HG02884 (cell line): ENCODE data around the gene IFNAR2.
"Not testable (repeated sequence)": the region's sequence is repeated elsewhere in the genome, so short reads cannot be mapped to it uniquely, and the experiment has no call there.

Experiments
- ATAC-seq: cut with Tn5 transposase; IDR thresholded peaks from one replicate; pipeline ENCODE4 v1.9.1; 2021; ENCODE audit warnings: mild to moderate bottlenecking, moderate library complexity; ENCODE audit not compliant: unreplicated experiment

The IFNAR2 gene

DNA sequence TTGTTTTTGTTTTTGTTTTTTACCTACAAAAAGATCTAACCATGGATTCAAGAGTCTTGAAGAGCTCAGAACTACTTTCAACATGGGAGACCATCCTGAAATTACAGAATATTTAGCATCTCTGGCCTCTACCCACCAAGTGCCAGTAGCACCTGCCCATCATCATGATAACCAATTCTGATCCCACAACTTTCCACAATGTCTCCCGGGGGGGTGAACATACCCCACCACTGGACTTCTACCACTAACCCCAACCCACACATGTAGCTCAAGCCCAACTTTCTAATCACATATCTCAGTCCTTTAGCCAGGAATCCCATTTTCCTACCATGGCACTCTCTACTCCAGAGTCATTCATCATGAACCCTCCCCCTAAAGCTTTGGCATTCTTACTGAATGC is 15.7 kb upstream of the IFNAR2 start:
- ATAC-seq, result no peak

DNA sequence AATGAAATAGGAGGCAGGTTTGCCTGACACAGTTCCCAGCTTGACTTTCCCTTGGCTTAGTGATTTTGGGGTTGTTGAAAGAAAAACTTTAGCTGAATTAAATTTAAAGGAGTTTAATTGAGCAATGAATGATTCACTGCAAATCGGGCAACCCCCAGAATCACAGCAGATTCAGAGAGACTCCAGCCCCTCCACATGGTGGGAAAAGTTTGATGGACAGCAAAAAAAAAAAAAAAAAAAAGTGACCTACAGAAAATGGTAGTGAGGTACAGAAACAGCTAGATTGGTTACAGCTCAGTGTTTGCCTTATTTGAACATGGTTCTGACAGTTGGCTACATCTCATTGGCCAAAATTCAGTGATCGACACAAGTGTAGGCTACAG is 12.6 kb upstream of the IFNAR2 start:
- ATAC-seq, result no peak

DNA sequence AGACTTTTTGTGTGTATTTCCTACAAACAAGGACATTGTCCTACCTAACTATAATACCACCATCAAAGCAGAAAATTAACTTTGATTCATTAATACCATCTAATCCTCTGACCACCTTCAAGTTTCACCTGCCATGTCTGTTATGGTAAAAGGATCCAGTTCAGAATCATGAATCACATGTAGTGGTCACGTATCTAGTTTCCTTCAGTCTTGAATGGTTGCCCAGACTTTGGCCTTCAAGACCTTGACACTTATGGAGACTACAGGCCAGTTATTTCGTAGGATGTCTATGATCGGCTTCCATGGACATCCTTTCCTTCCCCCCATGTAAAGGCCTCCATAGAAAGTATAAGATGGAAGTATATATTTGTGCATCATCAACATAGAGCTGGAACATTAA is 10.4 kb upstream of the IFNAR2 start:
- no peak for ATAC-seq

DNA sequence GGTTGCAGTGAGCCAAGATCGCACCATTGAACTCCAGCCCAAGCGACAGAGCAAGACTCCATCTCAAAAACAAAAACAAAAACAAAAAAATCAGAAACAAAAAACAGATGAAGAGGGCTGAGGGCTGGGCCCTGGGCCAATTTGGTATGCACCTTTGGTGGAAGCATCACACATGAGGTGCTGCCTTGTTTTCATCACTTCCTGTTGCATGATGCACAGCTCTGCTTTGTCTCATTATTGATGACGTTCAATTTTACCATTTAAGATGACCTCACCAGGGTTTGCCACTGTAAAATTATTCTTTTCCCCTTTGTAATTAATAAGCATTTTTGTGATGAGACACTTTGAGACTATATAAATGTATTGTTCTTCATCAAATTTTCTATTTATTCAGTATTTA is 9.8 kb upstream of the IFNAR2 start:
- ATAC-seq, result no peak

DNA sequence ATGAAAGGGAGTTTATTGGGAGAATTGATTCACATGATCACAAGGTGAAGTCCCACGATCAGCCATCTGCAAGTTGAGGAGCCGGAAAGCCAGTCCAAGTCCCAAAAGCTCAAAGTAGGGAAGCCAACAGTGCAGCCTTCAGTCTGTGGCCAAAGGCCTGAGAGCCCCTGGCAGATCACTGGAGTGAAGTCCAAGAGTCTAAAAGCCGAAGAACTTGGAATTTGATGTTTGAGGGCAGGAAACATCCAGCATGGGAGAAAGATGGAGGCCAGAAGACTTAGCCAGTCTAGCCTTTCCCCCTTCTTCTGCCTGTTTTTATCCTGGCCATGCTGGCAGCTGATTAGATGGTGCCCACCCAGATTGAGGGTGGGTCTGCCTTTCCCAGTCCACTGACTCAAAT is 4.4 kb upstream of the IFNAR2 start:
- not testable (repeated sequence) for ATAC-seq

DNA sequence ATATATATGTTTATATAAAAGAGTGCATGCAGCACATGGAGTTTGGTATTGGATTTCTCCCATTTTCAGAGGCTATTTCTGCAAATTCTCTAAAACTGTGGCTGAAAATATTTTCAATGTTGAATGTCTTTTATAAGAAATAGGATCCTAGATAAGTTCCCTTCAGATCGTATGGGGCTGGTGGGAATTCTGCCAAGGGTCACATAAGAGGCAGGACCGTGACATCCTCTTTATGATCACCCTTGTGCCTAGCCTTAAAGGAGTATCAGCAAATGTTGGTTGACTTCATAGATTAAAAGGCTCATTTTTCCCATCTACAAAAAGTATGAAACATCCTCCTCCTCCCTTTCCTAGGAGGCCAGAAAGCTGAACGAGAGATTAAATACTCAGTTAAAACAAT is 1.3 kb upstream of the IFNAR2 start:
- no peak for ATAC-seq

DNA sequence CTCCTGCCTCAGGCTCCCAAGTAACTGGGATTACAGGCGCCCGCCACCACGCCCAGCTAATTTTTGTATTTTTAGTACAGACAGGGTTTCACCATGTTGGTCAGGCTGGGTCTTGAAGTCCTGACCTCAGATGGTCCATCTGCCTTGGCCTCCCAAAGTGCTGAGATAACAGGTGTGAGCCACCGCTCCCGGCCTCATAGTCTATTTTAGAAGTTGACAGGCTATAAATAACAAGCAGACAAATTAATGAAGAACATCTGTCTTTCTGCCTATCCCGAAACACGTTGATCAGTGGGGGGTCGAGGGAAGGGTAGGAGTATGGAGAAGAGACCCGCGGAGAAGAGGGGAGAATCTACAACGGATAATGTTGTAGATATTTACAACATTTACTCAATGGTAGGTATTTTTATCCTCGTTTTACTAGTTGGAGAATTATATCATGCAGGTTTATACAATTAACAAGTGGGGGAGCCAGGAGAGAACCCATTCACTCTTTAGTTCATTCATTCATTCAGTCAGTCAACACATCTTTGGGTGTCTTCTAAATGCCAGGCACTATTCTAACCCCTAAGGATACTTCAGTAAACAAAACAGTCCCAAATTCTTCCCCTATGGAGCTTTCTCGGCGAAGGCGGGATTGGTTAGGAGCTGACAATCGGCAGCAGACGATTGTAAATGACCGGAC is 497 bp upstream of the IFNAR2 start:
- ATAC-seq, result peak; percentile 9

DNA sequence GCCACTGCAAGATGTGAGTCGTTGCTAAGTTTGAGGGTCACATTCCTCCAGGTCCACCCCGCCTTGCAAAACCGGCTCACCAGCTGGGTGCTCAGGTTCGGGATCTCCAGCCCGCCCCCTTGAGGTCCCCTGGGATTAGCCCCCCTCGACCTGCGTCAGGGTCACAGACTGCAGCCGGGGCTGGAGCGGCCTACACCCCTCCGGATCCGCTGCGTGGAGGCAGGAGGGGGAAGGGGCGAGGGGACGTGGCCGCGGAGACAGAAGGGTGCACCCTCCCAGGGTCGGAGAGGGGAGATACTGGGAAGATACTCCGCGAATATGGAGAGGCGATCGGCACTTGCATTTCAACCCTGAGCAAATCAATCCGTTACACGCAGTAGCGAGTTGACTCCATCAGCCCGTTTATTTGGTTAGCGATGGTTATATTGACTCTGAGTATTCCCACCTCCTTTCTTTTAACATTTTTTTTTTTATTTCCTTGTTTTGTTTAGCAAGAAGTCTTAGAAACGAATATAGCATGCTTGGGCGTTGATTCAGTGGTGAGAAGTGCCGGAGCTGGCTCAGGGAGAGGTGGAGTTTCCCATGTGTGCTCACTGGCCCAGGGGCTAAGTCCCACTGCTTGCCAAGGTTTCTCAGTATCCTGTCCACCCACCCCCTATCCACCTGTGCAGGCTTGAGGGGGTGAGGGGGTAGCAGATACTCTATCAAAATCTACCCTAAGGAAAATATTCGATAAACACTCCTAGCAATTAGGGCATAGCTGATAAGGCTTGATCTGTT is 997 bp downstream of the IFNAR2 start:
- peak; percentile 31 for ATAC-seq

DNA sequence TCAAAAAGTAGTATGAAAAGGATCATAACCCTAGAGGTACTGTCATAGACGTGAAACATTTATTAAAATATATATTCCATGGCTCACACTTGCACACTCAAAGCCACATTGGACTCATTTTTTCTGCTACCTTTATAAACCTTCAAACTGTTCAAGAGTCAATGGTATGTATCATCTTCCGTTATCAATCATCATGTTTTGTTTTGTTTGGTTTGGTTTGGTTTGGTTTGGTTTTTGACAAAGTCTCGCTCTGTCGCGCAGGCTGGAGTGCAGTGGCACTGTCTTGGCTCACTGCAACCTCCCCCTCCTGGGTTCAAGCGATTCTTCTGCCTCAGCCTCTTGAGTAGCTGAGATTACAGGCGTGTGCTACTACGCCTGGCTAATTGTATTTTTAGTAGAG is 1.8 kb downstream of the IFNAR2 start:
- no peak for ATAC-seq

DNA sequence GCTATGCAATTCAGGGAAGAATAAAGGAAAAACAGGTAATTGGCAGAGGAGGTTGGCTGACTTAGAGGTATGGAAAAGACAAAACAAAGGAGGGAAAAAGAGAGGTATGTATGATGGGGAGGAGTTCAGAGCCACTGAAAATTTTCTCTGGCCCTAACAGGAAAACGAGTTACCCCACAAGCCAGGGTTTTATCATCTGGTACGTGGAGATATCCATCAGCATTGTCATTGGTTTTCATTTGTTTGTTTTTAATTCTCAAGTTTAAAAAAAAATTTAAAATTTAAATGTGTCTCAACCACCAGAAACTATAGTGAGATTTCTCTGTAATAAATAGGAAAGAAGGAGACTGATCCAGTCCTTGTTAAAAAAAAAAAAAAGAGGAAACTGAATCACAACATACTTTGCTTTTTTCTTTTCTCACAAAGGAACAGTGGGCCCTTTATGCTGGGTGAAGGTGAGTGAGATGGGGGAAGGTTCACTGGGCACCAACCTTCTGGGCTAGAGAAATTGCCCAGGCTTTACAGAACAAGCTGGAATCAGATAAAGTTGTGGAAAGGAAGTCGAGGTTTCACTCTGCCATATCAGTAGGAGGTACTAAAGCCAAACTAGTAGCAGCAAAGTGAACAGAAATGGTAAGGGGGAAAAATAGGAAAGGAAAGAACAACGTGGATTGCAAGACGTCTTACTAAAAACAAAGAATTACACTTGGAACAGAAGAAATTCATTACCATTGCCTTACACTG is 2.7 kb downstream of the IFNAR2 start:
- no peak for ATAC-seq

DNA sequence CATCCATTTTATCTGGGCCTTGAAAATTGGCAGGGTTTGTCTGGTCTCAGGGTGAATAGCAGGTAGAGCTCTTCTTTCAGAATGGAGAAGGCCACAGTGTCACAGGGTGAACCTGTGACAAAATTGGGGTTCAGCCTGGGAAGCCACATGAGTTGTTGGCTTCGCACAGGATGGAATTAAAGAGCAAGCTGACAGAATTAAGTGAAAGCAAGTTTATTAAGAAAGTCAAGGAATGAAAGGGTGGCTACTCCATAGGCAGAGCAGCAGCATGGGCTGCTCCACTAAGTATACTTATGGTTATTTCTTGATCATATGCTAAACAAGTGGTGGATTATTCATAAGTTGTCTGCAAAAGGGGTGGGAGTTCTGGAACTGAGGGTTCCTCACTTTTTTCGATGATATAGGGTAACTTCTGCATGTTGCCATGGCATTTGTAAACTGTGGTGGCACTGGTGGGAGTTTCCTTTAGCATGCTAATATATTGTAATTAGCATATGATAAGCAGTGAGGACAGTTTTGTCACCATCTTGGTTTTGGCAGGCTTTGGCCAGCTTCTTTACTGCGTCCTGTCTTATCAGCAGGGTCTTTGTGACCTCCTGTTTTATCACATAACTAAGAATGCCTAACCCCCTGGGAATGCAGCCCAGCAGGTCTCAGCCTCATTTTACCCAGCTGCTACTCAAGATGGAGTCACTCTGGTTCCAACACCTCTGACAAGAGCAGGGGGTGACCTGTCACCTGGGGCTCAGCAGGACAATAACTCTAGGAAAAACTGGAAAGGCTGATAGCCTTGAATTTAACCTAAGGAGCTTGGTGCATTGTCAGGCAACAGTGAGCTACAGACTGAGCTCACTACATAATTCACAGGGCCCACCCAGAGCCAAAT is 5.1 kb downstream of the IFNAR2 start:
- ATAC-seq, result no peak

DNA sequence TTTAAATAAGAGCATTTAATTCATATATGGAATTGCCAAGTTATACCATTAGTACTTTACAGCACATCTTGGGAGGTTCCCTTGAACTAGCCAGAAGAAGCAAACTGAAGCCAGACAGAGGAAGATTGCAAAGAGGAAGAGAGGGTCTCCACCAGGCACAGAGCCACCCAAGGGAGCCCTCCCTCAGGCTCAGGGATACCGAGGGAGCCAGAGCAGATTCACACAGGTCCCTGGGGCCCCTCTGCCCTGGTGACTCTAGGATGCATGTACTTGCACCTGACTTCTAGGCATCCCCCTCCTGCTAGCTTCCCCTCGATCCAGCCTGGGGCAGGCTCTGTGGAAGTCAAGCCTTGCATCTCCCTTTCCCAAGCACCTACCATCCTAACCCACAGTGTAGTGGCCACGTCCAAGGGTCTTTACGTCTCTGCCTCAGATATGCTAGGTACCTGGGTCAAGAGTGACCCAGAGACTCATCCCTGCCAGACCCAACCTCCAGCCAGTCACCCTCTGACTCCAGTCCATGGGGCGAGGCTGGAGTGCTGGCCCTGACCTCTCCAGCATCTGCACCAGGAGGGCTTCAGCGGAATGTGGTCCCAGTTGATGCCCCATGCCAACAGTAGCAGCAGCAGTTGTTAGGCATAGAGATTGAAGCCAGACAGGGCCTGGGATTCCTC is 6.4 kb downstream of the IFNAR2 start:
- ATAC-seq, result no peak

DNA sequence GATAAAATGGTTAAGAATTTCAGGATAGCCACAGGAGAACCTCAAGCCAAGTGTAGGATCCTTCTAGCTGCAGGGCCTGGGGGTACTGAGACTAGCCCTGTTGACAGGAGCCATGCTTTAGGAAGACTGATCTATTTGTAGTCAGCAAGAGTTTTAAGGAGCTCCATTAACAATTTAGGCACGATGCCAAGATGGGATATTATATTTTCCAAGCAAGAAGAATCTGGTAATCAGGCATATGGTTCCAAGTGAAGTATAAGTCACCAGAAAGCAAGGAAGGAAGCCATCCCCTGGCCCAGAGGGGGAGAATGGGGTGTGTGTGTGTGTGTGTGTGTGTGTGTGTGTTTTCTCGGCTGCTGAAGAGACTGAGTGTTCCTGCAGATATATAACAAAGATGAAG is 7.0 kb downstream of the IFNAR2 start:
- no peak for ATAC-seq

DNA sequence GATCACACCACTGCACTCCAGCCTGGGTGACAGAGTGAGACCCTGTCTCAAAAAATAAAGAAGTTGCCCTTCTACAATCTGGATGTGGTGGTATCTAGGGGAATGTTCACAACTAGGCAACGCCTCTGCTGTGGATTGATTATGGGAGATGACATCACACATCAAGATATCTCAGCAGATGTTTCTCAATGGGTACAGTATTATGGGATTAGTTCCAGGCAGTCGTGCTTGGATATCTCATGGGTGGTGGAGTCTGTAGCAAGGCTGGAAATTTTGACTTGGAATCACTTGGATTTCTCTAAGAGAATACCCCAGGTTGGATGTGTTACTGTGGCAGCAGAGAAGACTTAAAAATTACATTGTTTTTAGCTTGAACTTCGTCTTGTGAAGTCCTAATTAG is 7.7 kb downstream of the IFNAR2 start:
- no peak for ATAC-seq

DNA sequence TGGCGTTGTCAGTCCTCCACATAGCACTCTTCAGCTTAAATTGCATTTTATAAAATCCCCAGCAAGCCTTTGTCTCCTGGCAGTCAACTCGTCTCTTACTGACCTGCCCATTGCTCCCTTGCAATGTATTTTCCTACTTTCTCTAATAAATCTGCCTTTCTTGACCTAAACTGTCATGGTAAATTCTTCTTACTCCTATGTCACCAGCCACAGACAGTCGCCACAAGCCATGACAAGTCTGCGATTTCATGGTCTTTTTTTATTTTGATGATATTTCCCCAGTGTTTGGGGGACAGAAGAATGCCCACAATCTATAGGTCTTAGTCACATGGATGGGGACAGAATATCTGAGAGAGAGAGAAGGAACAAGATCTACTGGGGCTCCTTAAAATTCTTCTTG is 8.4 kb downstream of the IFNAR2 start:
- ATAC-seq, result peak; percentile 21

DNA sequence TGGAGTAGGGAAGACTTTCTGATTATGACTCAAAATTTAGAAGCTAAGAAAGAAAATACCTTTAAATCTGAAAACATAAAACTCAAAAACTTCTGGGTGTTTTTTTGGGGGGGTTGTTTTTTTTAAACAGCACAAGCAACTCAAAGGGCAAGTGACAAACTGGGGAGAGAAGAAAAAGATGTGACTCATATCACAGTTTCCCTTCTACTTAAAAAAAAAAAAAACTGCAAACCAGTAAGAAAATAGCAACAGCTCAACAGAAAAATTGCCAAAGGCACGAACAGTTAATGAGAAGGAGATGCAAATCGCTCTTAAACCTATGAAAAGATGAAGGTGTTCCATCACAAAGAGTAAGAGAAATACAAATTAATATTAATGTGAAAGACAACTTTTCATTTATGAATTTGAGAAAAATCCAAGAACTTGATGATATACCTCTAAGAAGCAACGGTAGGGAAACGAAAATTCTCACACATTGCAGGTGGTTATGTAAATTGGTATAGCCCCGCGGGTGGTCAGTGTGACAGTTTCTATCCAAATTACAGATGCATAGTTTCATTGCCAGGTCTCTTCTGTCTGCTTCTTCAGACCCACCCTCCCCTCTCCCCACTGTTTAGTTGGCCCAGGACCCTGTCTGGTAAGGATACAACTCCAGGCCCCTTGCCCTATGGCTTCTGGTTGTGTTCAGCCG is 9.0 kb downstream of the IFNAR2 start:
- ATAC-seq, result peak; percentile 71

DNA sequence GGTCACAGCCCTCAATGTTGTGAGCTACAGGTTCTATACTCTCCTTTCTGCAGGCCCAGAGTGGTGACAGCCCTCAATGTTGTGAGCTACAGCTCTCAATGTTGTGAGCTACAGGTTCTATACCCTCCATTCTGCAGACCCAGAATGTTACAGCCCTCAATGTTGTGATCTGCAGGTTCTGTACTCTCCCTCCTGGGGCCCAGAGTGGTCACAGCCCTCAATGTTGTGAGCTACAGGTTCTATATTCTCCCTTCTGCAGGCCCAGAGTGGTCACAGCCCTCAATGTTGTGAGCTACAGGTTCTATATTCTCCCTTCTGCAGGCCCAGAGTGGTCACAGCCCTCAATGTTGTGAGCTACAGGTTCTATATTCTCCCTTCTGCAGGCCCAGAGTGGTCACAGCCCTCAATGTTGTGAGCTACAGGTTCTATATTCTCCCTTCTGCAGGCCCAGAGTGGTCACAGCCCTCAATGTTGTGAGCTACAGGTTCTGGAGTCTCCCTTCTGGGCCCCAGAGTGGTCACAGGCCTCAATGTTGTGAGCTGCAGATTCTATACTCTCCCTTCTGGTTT is 9.9 kb downstream of the IFNAR2 start:
- not testable (repeated sequence) for ATAC-seq

DNA sequence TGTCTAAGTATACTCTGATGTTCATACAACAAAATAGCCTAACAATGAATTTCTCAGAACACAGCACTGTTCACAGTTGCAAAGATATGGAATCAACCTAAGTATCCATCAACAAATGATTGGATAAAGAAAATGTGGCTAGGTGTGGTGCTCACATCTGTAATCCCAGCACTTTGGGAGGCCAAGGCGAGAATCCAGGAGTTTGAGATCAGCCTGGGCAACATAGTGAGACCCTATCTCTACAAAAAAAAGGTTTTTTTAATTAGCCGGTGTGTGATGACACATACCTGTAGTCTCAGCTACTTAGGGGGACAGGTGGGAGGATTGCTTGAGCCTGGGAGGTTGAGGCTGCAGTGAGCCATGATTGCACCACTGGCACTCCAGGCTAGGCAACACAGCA is 10.7 kb downstream of the IFNAR2 start:
- ATAC-seq, result no peak

DNA sequence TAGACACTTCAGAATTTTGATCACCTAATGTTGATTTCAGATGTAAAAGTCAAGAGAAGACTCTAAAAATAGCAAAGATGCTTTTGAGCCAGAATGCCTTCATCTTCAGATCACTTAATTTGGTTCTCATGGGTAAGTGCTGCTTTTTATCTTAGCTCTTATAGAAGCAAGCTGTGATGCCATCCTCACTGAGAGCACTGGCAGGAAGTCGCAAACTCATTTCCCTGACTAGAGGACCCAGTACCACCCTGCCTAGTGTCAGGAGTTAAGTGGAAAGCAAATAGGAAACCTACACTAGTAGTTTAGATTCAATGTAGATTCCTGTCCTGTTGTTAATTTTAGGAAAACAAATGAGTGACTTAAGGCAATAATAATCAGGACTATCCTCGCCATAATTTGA is 12.1 kb downstream of the IFNAR2 start:
- no peak for ATAC-seq
